GM19023 (cell line): Measurements from ENCODE around the gene WNT3A.

Experiments
- ATAC-seq: cut with Tn5 transposase; IDR thresholded peaks from one replicate; pipeline ENCODE4 v1.9.1; 2021; ENCODE audit warnings: mild to moderate bottlenecking, moderate library complexity; ENCODE audit not compliant: unreplicated experiment

Gene WNT3A

DNA sequence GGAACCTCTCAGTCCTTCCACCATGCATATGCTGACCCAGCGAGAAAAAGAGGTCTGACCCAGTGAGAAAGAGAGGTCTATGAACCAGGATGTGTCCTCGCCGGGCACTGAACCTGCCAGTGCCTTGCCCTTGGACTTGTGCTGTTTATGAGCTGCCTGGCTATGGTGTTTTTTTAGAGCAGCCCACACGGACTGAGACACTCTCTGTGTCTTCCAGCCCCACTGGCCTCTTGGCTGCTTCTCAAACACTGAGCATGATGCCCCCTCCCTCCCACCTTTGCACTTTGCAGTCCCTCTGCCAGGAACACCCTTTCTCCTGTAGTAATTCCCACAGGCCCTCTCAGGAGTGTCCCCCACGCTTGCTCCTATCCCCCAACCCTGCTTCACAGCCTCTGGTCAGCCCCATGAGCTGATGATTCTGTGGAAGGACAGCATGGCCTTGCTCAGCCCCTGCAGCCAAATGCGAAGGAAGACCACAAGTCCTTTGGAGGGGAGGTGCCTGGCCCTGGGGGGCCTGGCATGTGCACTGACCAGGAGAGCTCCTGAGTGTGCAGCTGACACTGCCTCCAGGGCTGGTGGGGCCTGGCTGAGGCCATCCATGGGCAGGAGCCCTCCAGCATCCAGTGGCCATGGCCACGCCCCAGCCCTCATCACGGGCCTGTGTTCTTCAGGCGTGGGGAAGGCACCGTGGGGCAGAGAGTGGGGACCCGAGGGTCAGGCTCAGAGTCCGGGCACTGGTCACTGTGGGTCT lies 23.8 kb downstream of the WNT3A start:
- ATAC-seq: no peak

DNA sequence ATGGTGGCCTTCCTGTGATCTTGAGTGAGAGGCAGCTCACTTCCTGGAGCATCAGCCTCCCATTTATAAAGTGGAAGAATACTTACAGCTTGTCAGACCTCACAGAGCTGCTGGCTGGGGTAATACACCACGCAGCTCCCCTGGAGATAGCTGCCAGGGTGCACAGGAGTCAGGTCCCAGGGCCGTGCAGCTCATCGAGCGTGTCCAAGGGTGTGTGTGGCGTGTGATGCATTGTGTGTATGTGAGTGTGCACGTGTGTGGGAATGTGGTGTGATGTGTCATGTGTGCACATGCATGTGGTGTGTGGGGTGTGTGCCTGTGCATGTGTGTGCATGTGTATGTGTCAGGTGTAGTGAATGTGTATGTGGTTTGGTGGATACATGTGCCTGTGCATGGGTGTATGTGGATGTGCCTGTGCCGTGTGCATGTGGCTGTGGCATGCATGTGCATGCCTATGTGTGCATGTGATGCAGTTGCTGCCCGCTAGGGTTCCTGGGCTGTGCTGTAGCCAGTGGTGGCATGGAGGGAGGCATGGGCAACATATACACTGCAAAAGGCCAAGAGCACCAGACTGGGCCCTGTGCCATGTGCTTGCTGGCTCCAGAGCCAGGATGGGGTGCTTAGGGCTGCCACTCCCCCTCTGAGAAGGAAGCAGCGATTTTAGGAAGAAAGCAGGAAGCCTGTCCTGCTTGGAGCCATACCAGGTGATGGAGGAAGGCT lies 24.6 kb downstream of the WNT3A start:
- ATAC-seq: no peak

DNA sequence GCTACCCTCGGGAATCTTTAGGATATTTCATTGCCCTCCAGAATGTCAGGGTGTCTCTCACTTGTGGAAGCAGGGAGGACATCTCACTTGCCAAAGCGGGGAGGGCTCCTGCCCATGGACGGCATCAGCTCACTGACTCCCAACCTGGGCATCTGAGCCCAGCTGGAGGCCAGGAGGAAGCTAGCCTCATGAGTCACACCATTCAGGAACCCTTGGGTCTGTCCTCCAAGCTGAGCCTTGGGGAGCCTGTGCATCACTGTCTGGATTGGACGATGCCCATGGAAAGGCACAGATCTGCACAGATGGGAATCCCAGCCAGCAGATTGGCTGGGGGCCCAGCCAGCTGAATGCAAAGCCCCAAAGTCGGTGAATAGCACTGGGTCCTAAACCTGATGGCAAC lies 25.2 kb downstream of the WNT3A start:
- no peak for ATAC-seq

DNA sequence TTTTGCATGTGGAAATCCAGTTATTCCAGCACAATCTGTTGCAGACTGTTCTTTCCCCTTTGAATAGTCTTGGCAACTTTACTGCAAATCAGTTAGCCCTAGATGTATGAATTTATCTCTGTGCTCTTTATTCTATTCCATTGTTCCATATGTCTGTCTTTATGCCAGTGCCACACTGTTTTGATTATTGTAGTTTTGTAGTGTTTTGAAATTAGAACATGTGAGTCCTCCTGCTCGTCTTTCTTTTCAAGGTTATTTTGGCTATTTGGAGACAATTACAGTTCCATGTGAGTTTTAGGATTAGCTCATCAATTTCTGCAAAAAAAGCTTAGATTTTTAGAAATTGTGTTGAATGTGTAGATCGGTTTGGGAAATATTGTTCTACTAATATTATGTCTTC lies 26.6 kb downstream of the WNT3A start:
- no peak for ATAC-seq

DNA sequence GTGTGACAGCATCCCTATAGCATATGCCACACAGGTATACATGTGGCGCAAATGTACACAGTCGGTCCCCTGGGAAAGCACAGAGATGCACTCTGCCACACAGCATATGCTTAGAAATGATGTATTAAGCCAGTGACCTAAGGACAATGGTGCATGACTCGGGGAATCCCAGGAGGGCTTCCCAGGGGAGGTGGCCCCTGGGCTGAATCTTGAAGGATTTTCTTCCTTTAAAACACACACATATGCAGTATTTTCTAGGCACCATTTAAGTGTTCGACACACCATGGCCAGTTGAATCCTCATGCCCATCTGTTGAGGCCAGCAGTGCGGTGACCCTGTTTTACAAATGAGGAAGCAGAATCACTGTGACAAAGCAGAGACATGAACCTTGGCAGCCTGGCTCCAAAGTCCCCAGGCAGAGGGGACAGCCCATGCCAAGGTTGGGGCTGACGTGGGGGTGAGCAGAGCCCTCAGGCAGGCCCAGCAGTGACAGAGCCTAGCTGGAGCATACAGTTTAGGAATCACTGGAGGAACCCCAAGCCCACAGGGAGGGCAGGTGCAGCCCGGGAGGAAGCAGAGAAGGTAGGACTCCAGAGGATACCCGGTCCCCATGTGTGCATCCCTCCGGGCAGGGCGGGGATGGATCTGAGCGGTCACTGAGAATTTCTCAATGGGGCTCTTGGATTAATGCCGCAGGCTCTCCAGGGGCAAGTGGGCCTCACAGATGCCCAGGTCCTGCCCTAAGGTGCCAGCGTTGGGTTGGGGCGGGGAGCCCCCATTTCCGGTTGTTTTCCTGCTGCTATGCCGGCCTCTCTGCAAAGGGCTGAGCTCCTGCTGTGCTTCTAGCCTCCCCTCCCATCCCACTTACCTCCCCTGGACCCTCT lies 28.4 kb downstream of the WNT3A start:
- no peak for ATAC-seq

DNA sequence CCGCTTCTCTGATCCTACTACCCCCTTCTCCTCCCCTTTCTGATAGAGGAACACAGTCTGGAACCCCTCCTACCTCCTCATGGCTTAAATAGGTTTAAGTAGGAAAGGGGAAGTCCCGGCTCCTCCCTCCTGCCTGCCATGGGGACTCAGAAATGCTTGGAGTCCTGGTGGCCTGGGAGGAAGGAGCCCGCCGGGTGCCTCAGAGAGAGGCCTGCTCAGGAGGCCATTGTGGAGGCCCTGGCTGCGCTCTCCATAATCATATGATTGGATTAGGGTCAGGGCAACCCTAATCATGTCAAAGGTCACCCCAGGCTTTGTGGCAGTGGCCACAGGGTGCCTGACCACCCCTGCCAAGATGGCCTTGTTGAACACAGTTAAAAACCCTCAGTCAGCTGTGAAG lies 29.0 kb downstream of the WNT3A start:
- no peak for ATAC-seq

DNA sequence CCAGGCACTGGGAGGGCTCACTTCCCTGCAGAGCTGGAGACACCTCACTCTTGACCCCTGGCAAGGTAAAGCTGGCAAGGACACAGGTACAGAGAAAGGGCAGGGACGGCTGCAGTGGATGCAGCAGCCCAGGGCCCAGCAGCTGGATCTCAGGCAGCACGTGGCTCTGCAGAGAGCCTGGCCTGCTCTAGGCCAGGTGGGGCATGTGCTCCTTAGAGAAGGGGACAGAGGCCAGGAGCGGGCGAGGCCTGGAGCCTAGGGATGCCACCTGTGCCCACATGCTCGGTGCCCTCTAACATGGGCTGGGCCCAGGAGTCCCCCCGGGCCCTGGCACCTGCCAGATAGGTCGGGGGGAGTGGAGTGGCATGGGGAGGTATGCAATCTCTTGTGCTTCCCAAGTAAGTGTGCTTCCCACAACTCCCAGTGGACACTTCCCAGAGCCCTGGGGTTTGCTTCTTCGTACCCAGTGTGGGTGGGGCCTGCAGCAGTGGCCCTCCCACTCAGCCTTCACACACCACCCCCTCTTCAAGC lies 30.0 kb downstream of the WNT3A start:
- ATAC-seq: no peak

DNA sequence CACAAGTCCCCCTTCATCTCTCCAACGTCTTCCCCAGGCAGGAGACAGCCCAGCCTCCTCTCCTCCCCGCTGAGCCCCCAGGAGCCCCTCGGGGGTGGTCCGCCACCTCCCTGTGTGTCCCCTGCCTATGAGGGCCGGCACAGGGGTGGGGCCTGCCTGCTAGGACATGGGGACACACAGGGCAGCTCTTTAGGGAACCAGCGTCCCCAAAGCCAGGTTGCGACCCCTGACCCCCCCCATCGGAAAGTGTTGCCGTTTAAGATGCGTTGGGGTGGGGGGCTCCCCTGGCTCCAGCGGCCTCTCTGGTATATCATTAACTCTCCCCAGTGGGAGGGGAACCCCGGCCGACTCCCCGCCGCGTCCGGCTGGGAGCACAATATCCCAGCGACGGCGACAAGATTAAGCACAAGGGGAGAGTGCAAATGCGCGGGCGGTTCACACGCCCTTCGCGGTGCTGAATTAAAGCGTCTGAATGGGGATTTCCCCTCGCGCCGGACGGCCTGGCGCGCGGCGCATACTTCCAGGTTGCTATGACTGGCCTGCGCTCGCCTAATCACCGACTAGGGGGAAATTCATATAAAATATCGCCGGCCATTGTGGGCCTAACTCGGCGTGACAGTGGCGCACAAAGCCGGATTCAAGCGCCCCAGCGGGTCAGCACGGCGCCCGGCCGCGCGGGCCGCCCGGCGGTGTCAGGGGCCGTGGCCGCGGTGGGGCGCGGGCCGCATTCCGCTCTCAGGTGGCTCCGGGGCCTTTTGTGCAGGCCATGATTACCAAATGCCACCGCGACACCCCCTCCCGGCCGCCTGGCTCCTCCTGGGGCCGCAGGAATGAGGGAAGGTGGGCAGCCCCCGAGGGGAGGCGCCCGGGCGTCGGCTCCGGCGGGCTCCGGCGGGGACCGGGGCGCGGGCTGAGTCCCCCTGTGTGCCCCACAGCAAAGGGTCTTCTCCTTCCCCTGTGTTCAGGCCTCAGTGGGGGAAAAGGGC lies 30.9 kb downstream of the WNT3A start:
- peak; percentile 90 for ATAC-seq

DNA sequence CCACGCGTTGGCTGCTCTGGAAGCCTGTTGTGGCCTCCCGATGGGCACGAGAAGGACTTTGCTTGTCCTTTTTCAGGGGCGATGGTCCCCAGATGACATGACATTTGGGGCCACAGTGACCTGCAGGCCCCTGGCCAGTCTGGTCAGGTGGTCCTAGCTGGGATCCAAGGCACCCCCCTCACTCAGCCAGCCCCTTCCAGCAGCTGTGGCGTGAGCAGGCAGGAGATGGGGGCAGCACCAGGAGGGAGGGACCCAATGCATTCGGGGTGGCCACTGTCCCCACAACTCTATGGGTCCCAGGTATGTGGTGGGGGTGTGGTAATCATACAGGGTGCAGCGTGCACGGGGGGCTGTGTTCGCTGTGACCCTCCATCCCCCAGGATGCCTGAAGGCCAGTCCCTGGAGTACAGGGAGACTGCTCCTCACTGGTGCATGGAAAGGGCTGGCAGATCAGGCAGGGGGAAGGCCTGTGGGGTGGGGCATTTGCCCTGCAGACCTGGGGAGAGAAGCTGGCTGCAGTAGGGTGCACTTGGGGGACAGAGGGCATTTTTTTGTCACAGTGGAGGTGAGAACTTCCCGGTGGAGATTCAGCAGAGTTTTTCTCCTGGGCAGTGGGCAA lies 31.7 kb downstream of the WNT3A start:
- ATAC-seq: no peak

DNA sequence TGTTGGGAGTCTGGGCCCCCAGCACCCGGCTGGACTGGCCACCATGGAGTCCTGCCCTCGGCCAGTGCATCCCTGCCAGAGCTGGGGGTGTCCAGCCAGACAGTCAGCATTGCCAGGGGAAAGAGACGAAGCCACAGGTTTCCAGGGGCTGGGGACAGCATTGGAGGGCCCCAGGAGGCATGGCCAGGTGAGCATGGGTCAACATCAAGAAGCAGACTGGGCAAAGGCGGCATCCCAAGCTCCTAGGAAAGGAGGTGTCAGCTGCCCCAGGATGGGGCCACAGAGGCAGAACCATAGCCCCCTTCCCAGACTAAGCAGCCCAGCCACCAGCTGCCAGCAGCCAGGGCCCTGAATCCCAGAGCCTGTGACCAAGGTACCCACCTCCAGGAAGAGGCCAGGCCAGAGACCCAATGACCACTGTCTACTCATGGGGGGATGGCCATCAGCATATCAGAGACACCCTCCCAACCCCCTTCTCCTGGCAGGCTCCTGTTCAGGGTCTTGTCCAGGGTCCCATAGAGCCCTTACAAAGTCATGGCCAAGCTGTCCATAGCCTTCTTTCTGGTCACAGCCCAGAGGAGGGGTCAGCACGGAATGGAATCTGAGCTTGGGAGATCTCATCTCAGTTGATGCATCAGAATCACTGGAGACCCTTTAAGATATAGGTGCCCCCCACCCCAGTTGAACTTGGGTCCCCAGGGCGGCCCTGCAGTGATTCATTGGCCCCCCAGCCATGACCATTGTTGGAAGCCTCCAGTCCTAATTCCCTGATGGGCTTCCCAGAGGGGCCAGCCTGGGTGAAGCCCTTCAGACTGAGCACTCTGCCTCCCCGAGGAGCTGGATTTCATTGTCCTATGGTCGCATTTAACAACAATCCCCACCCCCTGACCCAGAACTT lies 32.5 kb downstream of the WNT3A start:
- ATAC-seq: no peak

DNA sequence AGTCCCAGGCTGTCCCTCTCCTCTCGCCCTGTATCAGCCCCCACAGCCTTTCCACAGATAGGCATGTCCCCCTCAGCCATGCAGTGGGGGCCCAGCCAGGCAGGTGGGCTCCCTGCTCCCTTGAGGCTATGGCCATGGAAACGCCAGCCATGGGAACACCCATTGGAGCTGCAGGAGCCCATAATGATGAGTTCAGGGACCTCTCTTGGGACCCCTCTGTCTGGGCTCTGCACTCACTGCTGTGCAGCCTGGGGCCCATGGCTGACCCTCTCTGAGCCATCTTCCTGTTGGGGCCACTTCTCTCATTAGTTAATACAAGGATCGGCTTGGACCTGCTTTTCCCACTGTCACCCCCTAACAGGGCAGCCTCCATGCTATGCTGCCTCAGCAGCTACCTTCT lies 33.2 kb downstream of the WNT3A start:
- ATAC-seq: no peak

DNA sequence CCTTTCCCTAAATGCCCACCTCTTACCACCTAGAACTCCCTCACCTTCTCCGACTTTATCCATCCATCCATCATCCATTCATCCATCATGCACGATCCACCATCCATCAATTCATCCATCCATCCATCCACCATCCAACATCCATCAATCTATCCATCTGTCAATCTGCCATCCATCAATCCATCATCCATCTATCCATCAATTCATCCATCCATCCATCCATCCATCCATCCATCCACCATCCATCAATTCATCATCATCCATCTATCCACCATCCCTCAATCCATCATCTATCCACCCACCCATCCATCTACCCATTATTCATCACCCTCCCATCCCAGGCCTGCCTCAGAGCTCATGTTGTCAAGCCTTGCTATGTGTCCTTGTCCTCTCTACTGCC lies 34.5 kb downstream of the WNT3A start:
- no peak for ATAC-seq

DNA sequence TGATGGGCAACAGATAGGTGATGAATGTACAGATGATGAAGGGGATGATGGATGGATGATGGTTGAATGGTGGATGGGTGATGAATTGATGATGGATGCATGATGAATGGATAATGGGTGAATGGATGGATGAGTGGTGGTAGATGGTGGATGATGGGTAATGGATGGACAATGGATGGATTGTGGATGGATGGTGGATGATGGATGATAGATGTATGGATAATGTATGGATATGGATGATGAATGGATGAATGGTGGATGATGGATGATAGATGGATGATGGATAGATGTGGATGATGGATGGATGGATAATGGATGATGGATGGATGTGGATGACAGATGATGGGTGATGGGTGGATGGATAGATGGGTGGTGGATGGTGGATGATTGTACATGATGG lies 35.7 kb downstream of the WNT3A start:
- ATAC-seq: no peak

DNA sequence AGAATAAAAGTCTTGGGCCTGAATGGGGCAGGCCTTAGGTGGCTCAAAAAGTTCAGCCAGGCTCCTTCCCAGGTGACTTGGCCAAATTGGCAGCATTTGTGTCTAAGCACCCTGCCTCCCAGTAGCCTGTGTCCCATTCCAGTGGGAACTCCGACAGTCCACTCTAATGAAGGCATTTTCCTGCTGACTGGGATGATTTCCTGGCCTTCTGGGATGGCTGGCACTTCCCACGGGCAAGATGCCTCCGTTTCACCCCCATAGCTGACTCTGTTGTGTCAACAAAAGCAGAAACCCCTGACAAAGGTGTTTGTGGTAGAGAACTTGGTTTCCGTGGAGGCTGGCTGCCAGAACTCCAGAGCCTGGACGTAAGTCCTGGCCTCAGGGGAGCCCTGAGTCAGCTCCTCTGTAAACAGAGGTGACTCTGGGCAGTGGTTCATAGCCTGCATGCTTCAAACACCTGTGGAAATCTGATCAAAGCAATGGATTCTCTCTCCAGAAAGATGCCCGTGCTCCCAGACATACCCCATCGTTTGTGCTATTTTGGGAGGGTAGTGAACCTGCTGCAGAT lies 36.6 kb downstream of the WNT3A start:
- ATAC-seq: no peak

DNA sequence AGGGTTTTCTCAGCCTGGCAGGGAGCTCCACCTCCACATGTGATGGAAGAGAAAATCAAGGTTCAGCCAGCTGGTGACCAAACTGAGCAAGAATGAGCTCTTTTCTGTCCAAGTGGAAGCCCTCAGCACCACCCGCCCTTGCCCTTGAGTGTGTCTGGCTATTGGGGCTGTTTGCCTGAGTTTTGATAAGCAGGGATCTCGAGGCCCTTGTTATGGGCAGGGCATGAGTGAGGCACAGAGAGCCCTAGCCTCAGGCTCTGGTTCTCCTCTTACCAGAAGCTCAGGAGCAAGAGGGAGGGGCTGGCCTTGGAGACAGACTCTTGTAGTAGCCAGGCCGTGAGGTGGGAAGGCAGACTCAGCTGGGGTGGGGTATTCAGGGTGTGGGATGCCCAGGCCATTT lies 38.2 kb downstream of the WNT3A start:
- no peak for ATAC-seq

DNA sequence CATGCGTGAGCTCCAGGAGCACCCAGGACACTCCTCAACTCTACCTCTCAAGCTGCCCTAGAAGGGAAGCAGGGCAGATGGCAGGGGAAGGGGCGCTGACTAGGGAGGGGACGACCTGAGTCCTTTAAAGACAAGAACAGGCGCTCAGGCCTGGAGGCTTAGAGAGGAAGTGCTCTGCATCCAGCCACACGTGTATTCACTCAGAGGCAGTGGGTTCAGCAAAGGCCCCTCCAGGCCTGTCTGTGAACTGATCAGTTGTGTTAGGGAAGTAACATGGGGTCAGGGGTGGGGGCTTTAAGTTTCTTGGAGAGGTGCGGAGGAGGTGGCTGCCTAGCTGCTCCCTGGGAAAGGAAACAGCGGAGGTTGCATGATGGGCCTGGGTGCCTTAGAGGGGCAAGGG lies 38.6 kb downstream of the WNT3A start:
- ATAC-seq: no peak

DNA sequence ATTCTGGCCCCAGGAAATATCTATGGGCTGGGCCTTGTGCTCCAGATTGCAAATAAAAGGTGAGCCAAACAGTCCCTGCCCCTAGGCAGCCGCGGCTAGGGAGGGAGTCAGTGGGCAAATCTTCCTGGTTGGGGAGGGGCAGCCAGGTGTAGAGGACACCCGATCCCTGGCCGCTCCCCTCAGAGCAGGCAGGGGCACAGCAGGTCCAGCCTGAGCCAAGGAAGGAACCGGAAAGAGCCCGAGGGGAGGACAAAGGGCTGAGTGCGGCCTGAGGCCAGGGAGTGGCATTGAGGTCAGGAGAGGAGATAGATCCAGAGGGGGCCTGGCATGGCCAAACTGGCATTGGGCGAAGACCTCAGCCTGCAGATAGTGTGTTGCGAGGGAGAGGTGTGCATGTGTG lies 39.1 kb downstream of the WNT3A start:
- ATAC-seq: no peak

DNA sequence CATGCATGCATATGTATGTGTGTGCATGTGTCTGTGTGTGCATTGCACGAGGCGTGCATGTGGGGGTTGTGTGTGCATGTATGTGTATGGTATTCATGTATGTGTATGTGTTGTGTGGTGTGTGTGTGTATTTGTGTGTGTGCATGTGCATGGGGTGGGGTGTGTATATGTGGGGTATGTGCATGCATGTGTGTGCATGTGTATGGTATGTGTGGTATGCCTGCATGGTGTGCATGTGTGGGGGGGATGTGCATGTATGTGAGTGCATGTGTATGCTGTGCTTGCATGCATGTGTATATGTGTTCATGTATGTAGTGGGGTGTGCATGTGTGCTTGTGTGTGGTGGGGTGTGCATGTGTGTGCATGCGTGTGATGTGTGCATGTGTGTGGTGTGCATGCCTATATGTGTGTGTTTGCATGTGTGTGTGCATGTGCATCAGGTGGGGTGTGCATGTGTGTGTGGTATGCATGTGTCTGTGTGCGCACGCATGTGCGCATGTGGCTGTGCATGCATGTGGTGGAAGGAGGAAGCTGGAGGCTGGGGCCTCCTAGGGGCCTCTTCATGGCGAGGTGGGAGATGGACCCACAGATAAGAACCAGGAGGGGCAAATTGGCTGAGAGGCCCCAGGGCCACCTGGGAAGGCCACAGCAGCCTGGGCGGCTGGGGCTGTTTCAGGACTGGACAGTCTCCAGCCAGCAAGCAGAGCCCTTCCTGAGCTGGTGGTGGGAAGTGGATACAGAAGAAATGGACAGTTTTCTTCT lies 39.8 kb downstream of the WNT3A start:
- no peak for ATAC-seq
